ENCODE data around the gene VPS13A. TPM values are rescaled to one million over a fixed set of nuclear protein-coding genes. Genes with fewer than 3 reads are reported as not detected.
A peak's percentile ranks its signal among the peaks of the same experiment; 100 is the strongest.

VPS13A gene
- total RNA-seq, 1 experiment from 2014 or later, result 31.5 TPM

DNA sequence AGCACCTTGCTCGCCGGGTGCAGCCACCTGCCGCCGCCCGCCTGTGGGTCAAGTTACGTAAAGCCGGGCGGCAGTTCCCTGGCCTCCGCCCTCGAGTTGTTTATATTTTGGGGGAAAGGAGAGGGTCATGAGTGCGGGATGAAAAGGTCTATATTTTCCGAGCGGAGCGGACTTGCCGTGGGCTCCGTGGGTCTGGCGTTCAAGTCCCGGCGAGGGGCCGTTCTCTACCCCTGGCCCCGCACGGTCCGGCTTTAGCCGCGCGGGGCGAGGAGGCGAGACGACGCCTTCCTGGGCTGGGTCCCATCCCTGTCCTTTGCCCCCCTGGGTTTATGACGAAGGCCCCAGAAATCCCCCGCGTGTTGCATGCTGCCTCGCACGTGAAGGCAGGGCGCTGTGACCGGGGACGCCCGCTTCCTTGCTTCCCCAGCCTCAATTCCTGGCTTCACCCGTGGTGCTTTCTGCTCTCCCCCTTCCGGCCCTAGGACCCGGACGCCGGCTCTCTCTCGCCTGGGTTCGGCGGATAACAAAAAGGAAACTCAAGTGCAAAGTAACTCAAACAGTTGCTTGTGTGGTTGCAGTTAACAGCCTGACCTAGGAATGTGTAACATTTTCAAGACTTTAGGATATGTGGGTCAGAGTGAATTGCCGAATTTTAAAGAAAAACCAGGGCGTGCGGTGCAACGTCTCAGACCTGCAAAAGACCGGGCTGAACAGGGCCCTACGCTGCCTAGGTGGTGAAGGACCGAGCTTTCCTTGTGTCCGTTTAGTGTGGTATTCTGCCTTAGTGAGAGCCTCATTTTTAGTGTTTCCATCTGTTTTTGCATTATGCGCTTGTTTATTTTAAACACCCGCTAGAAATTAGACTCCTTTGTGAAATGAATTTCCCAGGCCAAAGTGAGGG lies 810 bp downstream of the VPS13A start (continued):
- TF ChIP-seq ZNF219 (CRISPR knock-in tag; IDR thresholded peaks at IDR 0.05; ENCODE audit: borderline replicate concordance) (no peak), GTF2I (CRISPR knock-in tag; conservative IDR thresholded peaks at IDR 0.05) (no peak), ZBTB21 (CRISPR knock-in tag; IDR thresholded peaks at IDR 0.05; ENCODE audit: borderline replicate concordance) (no peak; the same call in 1 of the 2 replicates), FOXJ3 (CRISPR knock-in tag; IDR thresholded peaks at IDR 0.05; ENCODE audit: borderline replicate concordance) (no peak), TP53 (CRISPR knock-in tag; IDR thresholded peaks at IDR 0.05) (no peak), MYBL2 (CRISPR knock-in tag; IDR thresholded peaks at IDR 0.05) (0 out of 2 replicates have a peak, but pooled peaks have one; percentile 6), MXD4 (CRISPR knock-in tag; IDR thresholded peaks at IDR 0.05; ENCODE audit: borderline replicate concordance) (no peak), SMAD3 (CRISPR knock-in tag; IDR thresholded peaks at IDR 0.05; ENCODE audit: borderline replicate concordance) (no peak), SMAD4 (CRISPR knock-in tag; IDR thresholded peaks at IDR 0.05) (no peak), ZNF396 (CRISPR knock-in tag; IDR thresholded peaks at IDR 0.05; ENCODE audit: borderline replicate concordance) (no peak), RELA (CRISPR knock-in tag; IDR thresholded peaks at IDR 0.05; ENCODE audit: borderline replicate concordance) (no peak), KAT7 (CRISPR knock-in tag; IDR thresholded peaks at IDR 0.05; ENCODE audit: borderline replicate concordance) (peak; percentile 12; the same call in 1 of the 2 replicates), NR1H2 (CRISPR knock-in tag; IDR thresholded peaks at IDR 0.05) (0 out of 2 replicates have a peak, but pooled peaks have one; percentile 9), ELF4 (CRISPR knock-in tag; IDR thresholded peaks at IDR 0.05; ENCODE audit: low read depth) (no peak), EMX1 (CRISPR knock-in tag; IDR thresholded peaks at IDR 0.05) (no peak), ATF1 (CRISPR knock-in tag; IDR thresholded peaks at IDR 0.05) (no peak), GRHL2 (CRISPR knock-in tag; IDR thresholded peaks at IDR 0.05; ENCODE audit: insufficient replicate concordance, severe bottlenecking) (no peak), ZNF423 (CRISPR knock-in tag; IDR thresholded peaks at IDR 0.05) (no peak), SOX15 (CRISPR knock-in tag; IDR thresholded peaks at IDR 0.05) (no peak), NFATC4 (CRISPR knock-in tag; IDR thresholded peaks at IDR 0.05) (no peak), CREM (CRISPR knock-in tag; IDR thresholded peaks at IDR 0.05) (0 out of 2 replicates have a peak, but pooled peaks have one; percentile 19), ZNF138 (CRISPR knock-in tag; conservative IDR thresholded peaks at IDR 0.05) (no peak), OVOL2 (CRISPR knock-in tag; IDR thresholded peaks at IDR 0.05; ENCODE audit: borderline replicate concordance) (no peak)
- TF ChIP-seq, protein P1, sequence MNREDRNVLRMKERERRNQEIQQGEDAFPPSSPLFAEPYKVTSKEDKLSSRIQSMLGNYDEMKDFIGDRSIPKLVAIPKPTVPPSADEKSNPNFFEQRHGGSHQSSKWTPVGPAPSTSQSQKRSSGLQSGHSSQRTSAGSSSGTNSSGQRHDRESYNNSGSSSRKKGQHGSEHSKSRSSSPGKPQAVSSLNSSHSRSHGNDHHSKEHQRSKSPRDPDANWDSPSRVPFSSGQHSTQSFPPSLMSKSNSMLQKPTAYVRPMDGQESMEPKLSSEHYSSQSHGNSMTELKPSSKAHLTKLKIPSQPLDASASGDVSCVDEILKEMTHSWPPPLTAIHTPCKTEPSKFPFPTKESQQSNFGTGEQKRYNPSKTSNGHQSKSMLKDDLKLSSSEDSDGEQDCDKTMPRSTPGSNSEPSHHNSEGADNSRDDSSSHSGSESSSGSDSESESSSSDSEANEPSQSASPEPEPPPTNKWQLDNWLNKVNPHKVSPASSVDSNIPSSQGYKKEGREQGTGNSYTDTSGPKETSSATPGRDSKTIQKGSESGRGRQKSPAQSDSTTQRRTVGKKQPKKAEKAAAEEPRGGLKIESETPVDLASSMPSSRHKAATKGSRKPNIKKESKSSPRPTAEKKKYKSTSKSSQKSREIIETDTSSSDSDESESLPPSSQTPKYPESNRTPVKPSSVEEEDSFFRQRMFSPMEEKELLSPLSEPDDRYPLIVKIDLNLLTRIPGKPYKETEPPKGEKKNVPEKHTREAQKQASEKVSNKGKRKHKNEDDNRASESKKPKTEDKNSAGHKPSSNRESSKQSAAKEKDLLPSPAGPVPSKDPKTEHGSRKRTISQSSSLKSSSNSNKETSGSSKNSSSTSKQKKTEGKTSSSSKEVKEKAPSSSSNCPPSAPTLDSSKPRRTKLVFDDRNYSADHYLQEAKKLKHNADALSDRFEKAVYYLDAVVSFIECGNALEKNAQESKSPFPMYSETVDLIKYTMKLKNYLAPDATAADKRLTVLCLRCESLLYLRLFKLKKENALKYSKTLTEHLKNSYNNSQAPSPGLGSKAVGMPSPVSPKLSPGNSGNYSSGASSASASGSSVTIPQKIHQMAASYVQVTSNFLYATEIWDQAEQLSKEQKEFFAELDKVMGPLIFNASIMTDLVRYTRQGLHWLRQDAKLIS (CRISPR knock-in tag; IDR thresholded peaks at IDR 0.05; ENCODE audit: borderline replicate concordance), result no peak
- TF ChIP-seq, protein P2, sequence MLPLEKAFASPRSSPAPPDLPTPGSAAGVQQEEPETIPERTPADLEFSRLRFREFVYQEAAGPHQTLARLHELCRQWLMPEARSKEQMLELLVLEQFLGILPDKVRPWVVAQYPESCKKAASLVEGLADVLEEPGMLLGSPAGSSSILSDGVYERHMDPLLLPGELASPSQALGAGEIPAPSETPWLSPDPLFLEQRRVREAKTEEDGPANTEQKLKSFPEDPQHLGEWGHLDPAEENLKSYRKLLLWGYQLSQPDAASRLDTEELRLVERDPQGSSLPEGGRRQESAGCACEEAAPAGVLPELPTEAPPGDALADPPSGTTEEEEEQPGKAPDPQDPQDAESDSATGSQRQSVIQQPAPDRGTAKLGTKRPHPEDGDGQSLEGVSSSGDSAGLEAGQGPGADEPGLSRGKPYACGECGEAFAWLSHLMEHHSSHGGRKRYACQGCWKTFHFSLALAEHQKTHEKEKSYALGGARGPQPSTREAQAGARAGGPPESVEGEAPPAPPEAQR (CRISPR knock-in tag; IDR thresholded peaks at IDR 0.05), result no peak
- TF ChIP-seq, protein P3, sequence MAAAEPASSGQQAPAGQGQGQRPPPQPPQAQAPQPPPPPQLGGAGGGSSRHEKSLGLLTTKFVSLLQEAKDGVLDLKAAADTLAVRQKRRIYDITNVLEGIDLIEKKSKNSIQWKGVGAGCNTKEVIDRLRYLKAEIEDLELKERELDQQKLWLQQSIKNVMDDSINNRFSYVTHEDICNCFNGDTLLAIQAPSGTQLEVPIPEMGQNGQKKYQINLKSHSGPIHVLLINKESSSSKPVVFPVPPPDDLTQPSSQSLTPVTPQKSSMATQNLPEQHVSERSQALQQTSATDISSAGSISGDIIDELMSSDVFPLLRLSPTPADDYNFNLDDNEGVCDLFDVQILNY (CRISPR knock-in tag; IDR thresholded peaks at IDR 0.05), result 0 out of 2 replicates have a peak, but pooled peaks have one; percentile 22
- TF ChIP-seq, protein P4, sequence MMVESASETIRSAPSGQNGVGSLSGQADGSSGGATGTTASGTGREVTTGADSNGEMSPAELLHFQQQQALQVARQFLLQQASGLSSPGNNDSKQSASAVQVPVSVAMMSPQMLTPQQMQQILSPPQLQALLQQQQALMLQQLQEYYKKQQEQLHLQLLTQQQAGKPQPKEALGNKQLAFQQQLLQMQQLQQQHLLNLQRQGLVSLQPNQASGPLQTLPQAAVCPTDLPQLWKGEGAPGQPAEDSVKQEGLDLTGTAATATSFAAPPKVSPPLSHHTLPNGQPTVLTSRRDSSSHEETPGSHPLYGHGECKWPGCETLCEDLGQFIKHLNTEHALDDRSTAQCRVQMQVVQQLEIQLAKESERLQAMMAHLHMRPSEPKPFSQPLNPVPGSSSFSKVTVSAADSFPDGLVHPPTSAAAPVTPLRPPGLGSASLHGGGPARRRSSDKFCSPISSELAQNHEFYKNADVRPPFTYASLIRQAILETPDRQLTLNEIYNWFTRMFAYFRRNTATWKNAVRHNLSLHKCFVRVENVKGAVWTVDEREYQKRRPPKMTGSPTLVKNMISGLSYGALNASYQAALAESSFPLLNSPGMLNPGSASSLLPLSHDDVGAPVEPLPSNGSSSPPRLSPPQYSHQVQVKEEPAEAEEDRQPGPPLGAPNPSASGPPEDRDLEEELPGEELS (CRISPR knock-in tag; IDR thresholded peaks at IDR 0.05), result peak; percentile 21; the same call in 1 of the 2 replicates
- TF ChIP-seq, protein P5, sequence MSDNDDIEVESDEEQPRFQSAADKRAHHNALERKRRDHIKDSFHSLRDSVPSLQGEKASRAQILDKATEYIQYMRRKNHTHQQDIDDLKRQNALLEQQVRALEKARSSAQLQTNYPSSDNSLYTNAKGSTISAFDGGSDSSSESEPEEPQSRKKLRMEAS (CRISPR knock-in tag; IDR thresholded peaks at IDR 0.05), result no peak
- TF ChIP-seq, protein P6, sequence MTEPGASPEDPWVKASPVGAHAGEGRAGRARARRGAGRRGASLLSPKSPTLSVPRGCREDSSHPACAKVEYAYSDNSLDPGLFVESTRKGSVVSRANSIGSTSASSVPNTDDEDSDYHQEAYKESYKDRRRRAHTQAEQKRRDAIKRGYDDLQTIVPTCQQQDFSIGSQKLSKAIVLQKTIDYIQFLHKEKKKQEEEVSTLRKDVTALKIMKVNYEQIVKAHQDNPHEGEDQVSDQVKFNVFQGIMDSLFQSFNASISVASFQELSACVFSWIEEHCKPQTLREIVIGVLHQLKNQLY (CRISPR knock-in tag; IDR thresholded peaks at IDR 0.05), result no peak

Measured in WTC11 (cell line).